ENCODE data around the gene MAN1A1. TPM values are rescaled to one million over a fixed set of nuclear protein-coding genes. Genes with fewer than 3 reads are reported as not detected.
A peak's percentile ranks its signal among the peaks of the same experiment; 100 is the strongest.

The MAN1A1 gene
- total RNA-seq, 1 donor from 2014 or later = 45.0 TPM

- Mint-ChIP-seq H3K9me3 (peaks cover 10% of the 10 kb centered on the region), H3K27ac (peak overlapping the region; percentile 18), H3K36me3 (ENCODE audit: low read depth) (peaks cover 73% of the 10 kb centered on the region), H3K4me3 (ENCODE audit: low read depth) (no peak overlapping the region), H3K27me3 (ENCODE audit: low read depth) (no peaks in the 10 kb centered on the region), H3K4me1 (ENCODE audit: low read depth) (peaks cover 24% of the 10 kb centered on the region)
- intact Hi-C loops (cut with micrococcal nuclease) = no loop called here
- no peak for DNase-seq (ENCODE audit: low spot score)
Measured at GRCh38 chr6:119285908-119286625, 63.5 kb downstream of the MAN1A1 start.

GRCh38 chr6:119284861-119285521 lies 64.6 kb downstream of the MAN1A1 start:
- Mint-ChIP-seq H3K27me3 (ENCODE audit: low read depth) (no peaks in the 10 kb centered on the region), H3K4me3 (ENCODE audit: low read depth) (no peak overlapping the region), H3K27ac (no peak overlapping the region), H3K4me1 (ENCODE audit: low read depth) (peaks cover 24% of the 10 kb centered on the region), H3K36me3 (ENCODE audit: low read depth) (peaks cover 71% of the 10 kb centered on the region), H3K9me3 (peaks cover 10% of the 10 kb centered on the region)
- no peak for DNase-seq (ENCODE audit: low spot score)
- intact Hi-C loops (cut with micrococcal nuclease) = no loop called here

- Mint-ChIP-seq H3K27me3 (ENCODE audit: low read depth) (no peaks in the 10 kb centered on the region), H3K27ac (no peak overlapping the region), H3K9me3 (peaks cover 10% of the 10 kb centered on the region), H3K36me3 (ENCODE audit: low read depth) (peaks cover 61% of the 10 kb centered on the region), H3K4me1 (ENCODE audit: low read depth) (peaks cover 24% of the 10 kb centered on the region), H3K4me3 (ENCODE audit: low read depth) (no peak overlapping the region)
- DNase-seq (ENCODE audit: low spot score) = no peak
- intact Hi-C loops (cut with micrococcal nuclease) = loop anchor here (1.0 kb wide), 1 partner anchor 29 kb away; no protein-coding TSS in a partner anchor
Measured at GRCh38 chr6:119283979-119284545, 65.5 kb downstream of the MAN1A1 start.

GRCh38 chr6:119283214-119283613 lies 66.3 kb downstream of the MAN1A1 start:
- Mint-ChIP-seq H3K27ac (peak overlapping the region; percentile 13), H3K4me1 (ENCODE audit: low read depth) (peaks cover 24% of the 10 kb centered on the region), H3K9me3 (peaks cover 10% of the 10 kb centered on the region), H3K27me3 (ENCODE audit: low read depth) (no peaks in the 10 kb centered on the region), H3K36me3 (ENCODE audit: low read depth) (peaks cover 59% of the 10 kb centered on the region), H3K4me3 (ENCODE audit: low read depth) (no peak overlapping the region)
- no peak for DNase-seq (ENCODE audit: low spot score)
- intact Hi-C loops (cut with micrococcal nuclease) = loop anchor here (1.0 kb wide), 1 partner anchor 30 kb away; no protein-coding TSS in a partner anchor

- Mint-ChIP-seq H3K27me3 (ENCODE audit: low read depth) (no peaks in the 10 kb centered on the region), H3K9me3 (peaks cover 7% of the 10 kb centered on the region), H3K27ac (no peak overlapping the region), H3K4me3 (ENCODE audit: low read depth) (no peak overlapping the region), H3K4me1 (ENCODE audit: low read depth) (peaks cover 12% of the 10 kb centered on the region), H3K36me3 (ENCODE audit: low read depth) (peaks cover 46% of the 10 kb centered on the region)
- intact Hi-C loops (cut with micrococcal nuclease) = no loop called here
- DNase-seq (ENCODE audit: low spot score) = no peak
Measured at GRCh38 chr6:119280668-119281067, 68.9 kb downstream of the MAN1A1 start.

GRCh38 chr6:119280080-119280479 lies 69.5 kb downstream of the MAN1A1 start:
- H3K4me3 Mint-ChIP-seq (ENCODE audit: low read depth) = no peak overlapping the region
- H3K27ac Mint-ChIP-seq = no peak overlapping the region
- H3K4me1 Mint-ChIP-seq (ENCODE audit: low read depth) = peaks cover 12% of the 10 kb centered on the region
- DNase-seq (ENCODE audit: low spot score) = no peak
- H3K27me3 Mint-ChIP-seq (ENCODE audit: low read depth) = no peaks in the 10 kb centered on the region
- peaks cover 4% of the 10 kb centered on the region for H3K9me3 Mint-ChIP-seq
- intact Hi-C loops (cut with micrococcal nuclease) = no loop called here
- peaks cover 45% of the 10 kb centered on the region for H3K36me3 Mint-ChIP-seq (ENCODE audit: low read depth)

- H3K27ac Mint-ChIP-seq = no peak overlapping the region
- H3K9me3 Mint-ChIP-seq = peaks cover under 1% of the 10 kb centered on the region
Measured at GRCh38 chr6:119278625-119279024, 70.9 kb downstream of the MAN1A1 start.

GRCh38 chr6:119277052-119277451 lies 72.5 kb downstream of the MAN1A1 start:
- H3K36me3 Mint-ChIP-seq (ENCODE audit: low read depth) = peaks cover 44% of the 10 kb centered on the region
- DNase-seq (ENCODE audit: low spot score) = no peak
- no peak overlapping the region for H3K4me3 Mint-ChIP-seq (ENCODE audit: low read depth)
- H3K9me3 Mint-ChIP-seq = peaks cover 8% of the 10 kb centered on the region
- intact Hi-C loops (cut with micrococcal nuclease) = no loop called here
- peaks cover 2% of the 10 kb centered on the region for H3K4me1 Mint-ChIP-seq (ENCODE audit: low read depth)
- no peak overlapping the region for H3K27ac Mint-ChIP-seq
- no peaks in the 10 kb centered on the region for H3K27me3 Mint-ChIP-seq (ENCODE audit: low read depth)

More at GRCh38 chr6:119278625-119279024, 70.9 kb downstream of the MAN1A1 start:
- no peak for DNase-seq (ENCODE audit: low spot score)
- H3K36me3 Mint-ChIP-seq (ENCODE audit: low read depth) = peaks cover 39% of the 10 kb centered on the region
- no peaks in the 10 kb centered on the region for H3K27me3 Mint-ChIP-seq (ENCODE audit: low read depth)
- H3K4me1 Mint-ChIP-seq (ENCODE audit: low read depth) = peaks cover 11% of the 10 kb centered on the region
- intact Hi-C loops (cut with micrococcal nuclease) = no loop called here
- no peak overlapping the region for H3K4me3 Mint-ChIP-seq (ENCODE audit: low read depth)

- Mint-ChIP-seq H3K4me1 (ENCODE audit: low read depth) (peaks cover 2% of the 10 kb centered on the region), H3K4me3 (ENCODE audit: low read depth) (no peak overlapping the region), H3K36me3 (ENCODE audit: low read depth) (peaks cover 46% of the 10 kb centered on the region), H3K27ac (no peak overlapping the region), H3K9me3 (peaks cover 13% of the 10 kb centered on the region), H3K27me3 (ENCODE audit: low read depth) (no peaks in the 10 kb centered on the region)
- DNase-seq (ENCODE audit: low spot score) = no peak
- intact Hi-C loops (cut with micrococcal nuclease) = no loop called here
Measured at GRCh38 chr6:119276211-119276610, 73.3 kb downstream of the MAN1A1 start.

GRCh38 chr6:119274197-119274595 lies 75.4 kb downstream of the MAN1A1 start:
- DNase-seq (ENCODE audit: low spot score) = no peak
- H3K27me3 Mint-ChIP-seq (ENCODE audit: low read depth) = no peaks in the 10 kb centered on the region
- peaks cover 2% of the 10 kb centered on the region for H3K4me1 Mint-ChIP-seq (ENCODE audit: low read depth)
- H3K9me3 Mint-ChIP-seq = peaks cover 28% of the 10 kb centered on the region
- intact Hi-C loops (cut with micrococcal nuclease) = no loop called here
- peaks cover 56% of the 10 kb centered on the region for H3K36me3 Mint-ChIP-seq (ENCODE audit: low read depth)
- no peak overlapping the region for H3K4me3 Mint-ChIP-seq (ENCODE audit: low read depth)
- no peak overlapping the region for H3K27ac Mint-ChIP-seq

- intact Hi-C loops (cut with micrococcal nuclease) = no loop called here
- Mint-ChIP-seq H3K27me3 (ENCODE audit: low read depth) (no peaks in the 10 kb centered on the region), H3K36me3 (ENCODE audit: low read depth) (peaks cover 63% of the 10 kb centered on the region), H3K9me3 (peaks cover 28% of the 10 kb centered on the region), H3K27ac (no peak overlapping the region), H3K4me1 (ENCODE audit: low read depth) (peaks cover 5% of the 10 kb centered on the region), H3K4me3 (ENCODE audit: low read depth) (no peak overlapping the region)
- no peak for DNase-seq (ENCODE audit: low spot score)
Measured at GRCh38 chr6:119273272-119274196, 76.0 kb downstream of the MAN1A1 start.

- H3K27me3 Mint-ChIP-seq (ENCODE audit: low read depth) = no peaks in the 10 kb centered on the region
- no peak overlapping the region for H3K27ac Mint-ChIP-seq
- peaks cover 28% of the 10 kb centered on the region for H3K9me3 Mint-ChIP-seq
- intact Hi-C loops (cut with micrococcal nuclease) = no loop called here
- no peak for DNase-seq (ENCODE audit: low spot score)
- H3K36me3 Mint-ChIP-seq (ENCODE audit: low read depth) = peaks cover 73% of the 10 kb centered on the region
- no peak overlapping the region for H3K4me3 Mint-ChIP-seq (ENCODE audit: low read depth)
- peaks cover 26% of the 10 kb centered on the region for H3K4me1 Mint-ChIP-seq (ENCODE audit: low read depth)
Measured at GRCh38 chr6:119270545-119270944, 79.0 kb downstream of the MAN1A1 start.

All from activated T-helper 2 cell treated with anti-CD3 and anti-CD28 coated beads, Interferon-gamma antibody, Interleukin-2, Interleukin-4, amounts not matched to agents 10 μg/mL and 5 μg/mL and 100 μg/mL, durations not matched to agents 14 hours and 24 hours and 36 hours (primary cell).